ENCODE data around the gene DNAH11. TPM values are rescaled to one million over a fixed set of nuclear protein-coding genes. Genes with fewer than 3 reads are reported as not detected.
"Not testable (repeated sequence)": the region's sequence is repeated elsewhere in the genome, so short reads cannot be mapped to it uniquely, and the experiment has no call there.

The DNAH11 gene
- total RNA-seq, 1 donor from 2014 or later, result 0.13 TPM

DNA sequence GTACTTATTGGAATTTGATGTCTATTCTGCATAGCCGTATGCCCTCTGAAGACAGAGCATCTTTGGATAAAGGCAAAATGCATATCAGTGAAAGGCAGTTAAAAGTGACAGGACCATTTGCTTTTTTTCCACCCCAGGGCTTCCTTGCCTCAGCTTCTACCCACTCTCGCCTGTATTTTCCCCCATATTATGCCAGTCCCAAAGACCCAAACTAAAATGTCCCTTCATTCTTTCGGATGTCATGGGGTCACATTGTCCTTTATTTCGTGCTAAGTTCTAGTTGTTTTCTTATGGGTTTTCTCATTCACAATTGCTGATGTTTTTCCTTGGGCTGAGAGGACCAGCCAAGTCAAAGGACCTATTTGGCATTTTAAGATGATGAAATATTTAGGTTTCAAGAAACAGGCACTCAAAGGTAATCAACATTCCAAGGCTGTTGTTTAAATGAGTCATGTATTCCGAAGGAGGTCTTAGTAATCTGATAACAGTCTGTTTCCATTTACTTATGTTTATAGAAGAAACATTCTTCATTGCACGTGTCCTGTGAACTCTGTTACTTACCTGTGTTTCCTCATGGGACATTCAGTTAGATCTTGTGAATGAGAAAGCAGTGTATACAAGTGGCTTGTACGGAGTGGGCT is 74.1 kb downstream of the DNAH11 start:
- peak in 1 of 2 donors; percentile 78 for DNase-seq (ENCODE audit: low read depth in 2 of 2)

DNA sequence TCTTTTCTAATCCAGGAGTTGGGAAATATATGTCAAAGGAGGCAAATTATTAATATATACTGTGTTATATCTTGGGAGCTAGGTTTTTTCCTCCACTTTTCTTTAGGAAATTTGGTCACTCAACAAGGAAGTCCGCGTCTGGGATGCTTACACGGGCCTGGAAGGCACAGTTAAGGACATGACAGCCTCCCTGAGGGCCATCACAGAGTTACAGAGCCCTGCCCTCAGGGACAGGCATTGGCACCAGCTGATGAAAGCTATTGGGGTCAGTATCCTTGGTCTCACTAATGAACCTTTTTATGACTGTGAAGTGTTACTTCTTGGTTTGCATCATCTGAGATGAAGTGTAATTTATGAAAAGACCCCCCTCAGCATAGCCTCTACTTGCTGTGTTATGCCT is 74.7 kb downstream of the DNAH11 start:
- no peak for DNase-seq (ENCODE audit: low read depth in 2 of 2)

DNA sequence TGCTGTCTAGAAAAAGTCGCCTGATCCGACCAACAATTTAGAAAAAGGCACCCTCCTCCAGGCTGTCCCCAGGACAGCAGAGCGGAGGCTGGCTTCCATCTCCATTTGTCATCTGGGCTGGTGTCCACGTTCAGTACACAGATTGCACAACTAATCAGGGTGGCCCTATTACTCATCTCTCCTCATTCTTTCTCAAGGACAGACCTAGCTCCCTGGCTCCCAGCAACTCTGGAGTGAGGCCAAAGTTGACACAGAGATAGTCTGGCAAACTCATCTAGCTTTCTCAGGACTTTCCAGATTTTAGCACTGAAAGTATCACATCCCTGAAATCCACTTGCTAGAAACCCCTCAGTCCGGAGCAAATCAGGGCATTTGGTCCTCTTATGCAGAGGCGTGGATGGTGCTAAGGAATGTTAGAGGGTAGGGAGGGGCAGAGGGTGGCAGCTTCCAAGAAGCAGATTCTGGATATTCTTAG is 75.1 kb downstream of the DNAH11 start:
- peak in 1 of 2 donors; percentile 45 for DNase-seq (ENCODE audit: low read depth in 2 of 2)

DNA sequence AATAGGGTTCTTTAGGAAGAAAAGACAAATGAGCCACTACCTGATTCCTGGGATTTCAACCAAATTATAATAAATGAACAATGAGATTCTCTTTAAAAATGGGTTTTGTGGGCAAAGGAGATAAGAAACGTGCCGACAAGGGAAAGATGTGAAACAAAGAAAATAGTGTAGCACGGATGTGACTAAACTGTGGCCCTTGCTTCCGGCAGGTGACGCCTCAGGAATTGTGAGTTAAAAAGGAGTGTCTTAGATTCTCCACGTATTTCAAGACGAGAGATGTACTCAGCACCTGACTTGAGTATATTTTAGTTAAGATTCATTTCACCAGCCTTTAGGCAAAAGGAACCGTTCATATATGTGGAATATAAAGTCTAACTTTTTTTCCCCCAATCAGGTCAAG is 75.9 kb downstream of the DNAH11 start:
- no peak for DNase-seq (ENCODE audit: low read depth in 2 of 2)

DNA sequence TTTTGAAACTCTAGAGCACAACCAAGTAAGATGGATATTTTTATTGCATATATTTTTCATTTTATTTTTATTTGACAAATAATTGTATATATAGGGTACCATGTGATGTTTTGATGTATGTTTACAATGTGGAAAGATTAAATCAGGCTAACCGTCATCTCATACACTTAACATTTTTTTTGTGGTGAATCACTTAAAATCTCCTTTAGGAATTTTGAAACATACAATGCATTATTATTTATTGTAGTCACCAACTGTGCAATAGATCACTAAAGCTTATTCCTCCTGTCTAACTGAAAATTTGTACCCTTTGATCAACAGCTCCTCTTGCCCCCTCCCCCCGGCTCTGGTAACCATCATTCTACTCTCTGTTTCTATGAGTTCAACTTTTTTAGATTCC is 77.2 kb downstream of the DNAH11 start:
- no peak for DNase-seq (ENCODE audit: low read depth in 2 of 2)

DNA sequence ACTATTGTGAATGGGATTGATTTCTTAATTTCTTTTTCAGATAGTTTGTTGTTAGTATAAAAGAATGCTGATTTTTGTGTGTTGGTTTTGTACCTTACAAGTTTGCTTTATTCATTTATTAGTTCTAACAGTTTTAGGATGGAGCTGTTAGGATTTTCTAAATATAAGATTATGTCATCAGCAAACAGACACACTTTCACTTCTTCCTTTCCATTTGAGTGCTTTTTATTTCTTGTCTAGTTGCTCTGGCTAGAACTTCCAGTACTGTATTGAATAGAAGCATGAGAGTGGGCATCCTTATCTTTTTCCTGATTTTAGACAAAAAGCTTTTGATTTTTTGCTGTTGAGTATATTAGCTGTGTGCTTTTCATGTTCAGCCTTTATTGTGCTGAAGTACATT is 81.5 kb downstream of the DNAH11 start:
- no peak for DNase-seq (ENCODE audit: low read depth in 2 of 2)

DNA sequence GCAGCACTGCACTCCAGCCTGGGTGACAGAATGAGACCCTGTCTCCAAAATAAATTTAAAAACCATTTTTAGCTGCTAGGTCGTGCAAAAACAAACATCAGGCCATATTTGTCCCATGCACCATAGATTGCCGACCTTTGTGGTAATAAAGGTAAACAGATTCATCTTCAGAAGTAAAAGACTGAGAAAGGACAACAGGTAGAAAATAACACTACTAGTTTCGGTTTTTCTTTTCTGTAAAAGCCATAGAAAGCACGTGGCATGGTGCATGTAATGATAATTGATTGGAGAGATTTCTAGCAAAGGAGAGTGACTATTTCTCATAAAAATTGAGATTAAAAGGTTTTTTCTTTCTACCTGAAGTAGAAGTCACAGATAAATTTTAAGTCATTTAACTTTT is 93.9 kb downstream of the DNAH11 start:
- DNase-seq (ENCODE audit: low read depth in 2 of 2), result no peak

DNA sequence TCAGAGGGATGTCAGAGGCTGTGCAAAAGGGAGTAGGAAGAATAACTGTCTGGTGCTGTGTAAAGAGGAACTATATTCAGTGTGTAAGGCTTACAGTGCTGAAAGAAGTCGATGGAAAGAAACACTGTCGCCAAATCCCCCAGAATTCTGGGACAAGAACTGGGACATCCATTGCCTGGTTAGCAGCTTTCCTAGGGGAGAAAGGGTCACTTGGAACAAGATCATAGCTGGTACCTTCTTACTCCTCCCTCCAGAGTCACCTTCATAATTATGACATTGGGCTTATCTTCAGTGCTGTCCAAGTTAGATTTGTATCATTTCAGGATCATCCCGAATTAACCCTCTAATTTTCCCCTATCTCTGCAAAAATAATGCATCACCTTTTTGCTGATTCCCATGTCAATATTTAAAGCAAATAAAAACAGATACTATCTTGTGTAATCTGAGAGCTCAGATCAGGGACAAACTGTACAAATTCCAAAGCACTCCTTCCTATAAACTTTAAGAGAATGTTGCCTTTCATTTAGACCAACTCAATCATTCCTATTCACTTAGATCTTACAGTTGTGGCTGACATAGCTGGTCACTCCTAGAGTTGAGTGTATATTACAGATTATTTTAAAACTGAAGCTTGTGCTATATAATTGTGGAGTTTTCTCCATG is 96.5 kb downstream of the DNAH11 start:
- DNase-seq (ENCODE audit: low read depth in 2 of 2), result no peak

DNA sequence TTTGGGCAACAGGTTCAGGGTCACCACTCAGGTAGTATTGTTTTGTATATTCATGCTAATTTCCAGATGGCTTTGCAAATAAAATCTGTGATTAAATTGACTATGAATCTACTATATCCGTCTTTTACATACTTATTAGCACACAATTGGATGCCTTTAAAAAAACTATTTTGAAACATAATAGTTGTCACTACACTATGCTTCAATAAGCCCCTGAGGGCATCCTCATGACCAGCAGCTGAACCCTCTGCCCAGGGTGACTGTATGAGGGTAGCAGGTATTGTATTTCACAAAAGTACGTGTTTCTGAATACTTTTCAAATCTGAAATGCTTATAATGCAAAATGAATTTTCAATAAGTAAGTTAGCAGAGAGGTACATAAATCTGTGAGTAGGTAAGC is 97.3 kb downstream of the DNAH11 start:
- no peak for DNase-seq (ENCODE audit: low read depth in 2 of 2)

DNA sequence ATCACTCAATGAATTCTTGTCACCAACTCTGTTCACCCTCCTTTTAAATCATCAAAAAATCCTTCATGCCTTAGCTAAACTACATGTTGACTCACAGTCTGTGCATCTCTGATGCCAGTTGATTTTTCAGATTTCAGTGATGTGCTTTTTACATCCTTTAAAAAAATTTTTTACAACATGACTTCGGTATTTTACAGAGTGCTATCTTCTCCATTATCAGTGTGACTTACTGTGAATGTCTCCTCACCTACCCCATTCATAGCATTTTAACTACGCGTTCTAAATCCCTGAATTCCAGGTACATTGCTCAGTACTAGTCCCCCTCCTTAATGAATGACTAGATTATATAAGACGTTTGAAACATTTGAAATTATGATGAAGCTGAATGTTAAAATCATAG is 98.7 kb downstream of the DNAH11 start:
- no peak for DNase-seq (ENCODE audit: low read depth in 2 of 2)

DNA sequence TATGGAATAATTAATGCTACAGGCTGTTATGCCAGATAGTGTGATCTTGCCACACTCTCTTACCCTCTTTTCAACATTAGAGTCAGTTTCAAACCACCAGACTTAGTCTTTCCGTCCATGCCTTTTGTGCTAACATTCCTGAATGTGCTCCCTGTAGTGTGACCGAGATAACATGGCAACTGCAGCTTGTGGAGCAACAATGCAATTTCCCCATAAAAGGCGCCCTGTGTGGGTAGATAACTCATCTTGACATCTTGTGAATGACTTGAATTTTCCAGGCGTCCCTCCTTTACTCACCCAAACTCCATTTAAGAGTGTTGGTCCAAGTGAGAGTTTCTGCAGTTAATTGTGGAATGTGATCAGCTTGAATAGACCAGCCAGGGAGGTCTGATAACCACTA is 99.6 kb downstream of the DNAH11 start:
- no peak for DNase-seq (ENCODE audit: low read depth in 2 of 2)

DNA sequence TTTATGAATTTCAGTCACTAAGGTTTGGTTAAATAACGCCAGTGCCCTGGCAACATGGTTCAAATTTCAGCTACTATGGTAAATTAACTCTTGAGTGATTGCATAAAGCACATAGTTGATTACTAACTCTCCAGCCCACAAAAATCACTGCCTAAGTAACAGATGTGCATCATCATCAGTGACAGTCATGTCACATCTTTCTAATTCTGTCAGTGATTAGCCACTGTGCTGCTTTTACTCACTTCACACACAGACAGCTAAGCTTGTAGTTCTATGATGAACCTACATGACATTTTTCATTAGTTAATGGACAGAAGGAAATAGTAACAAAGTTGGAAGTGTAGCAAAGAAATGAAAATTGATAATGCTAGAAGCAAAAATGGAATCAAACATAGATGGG is 108.9 kb downstream of the DNAH11 start:
- DNase-seq (ENCODE audit: low read depth in 2 of 2), result no peak

DNA sequence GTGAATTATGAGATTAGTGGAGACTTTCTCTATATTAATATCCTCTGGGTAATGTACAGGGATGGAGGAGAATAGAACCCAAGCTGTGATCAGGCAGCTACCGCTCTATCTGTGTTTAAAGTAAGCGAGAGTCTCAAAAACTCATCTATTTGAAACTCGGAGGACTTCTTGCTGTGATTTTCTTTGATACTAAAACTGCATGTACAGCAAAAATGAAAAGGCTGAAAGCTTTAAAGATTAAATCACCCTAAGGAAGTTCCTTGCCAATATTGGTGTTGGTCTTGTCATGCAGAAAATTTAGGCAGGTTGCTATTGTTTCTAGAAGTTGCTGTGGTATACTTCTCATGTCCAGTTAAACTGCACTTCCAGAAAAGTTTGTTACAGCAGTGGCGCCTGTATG is 110.8 kb downstream of the DNAH11 start:
- DNase-seq (ENCODE audit: low read depth in 2 of 2), result no peak

DNA sequence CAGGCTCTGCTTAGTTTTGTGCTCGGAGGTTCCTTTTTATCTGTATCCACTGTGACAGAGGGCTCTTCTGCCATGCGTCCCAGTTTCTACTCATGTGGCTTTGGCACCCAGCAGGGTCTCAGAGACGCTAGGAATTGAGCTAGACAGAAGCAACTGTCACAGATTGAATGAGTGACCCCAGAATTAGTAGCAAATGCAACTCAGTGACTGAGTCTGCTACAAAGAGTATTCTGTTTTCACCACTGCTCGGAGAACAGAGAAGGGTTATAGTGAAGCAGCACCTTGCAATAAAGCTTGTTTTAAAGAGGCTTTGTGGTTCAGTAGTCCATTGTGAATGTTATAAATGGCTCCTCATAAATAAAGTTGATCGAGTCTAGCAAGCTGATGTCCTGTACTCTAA is 113.2 kb downstream of the DNAH11 start:
- DNase-seq (ENCODE audit: low read depth in 2 of 2), result no peak

DNA sequence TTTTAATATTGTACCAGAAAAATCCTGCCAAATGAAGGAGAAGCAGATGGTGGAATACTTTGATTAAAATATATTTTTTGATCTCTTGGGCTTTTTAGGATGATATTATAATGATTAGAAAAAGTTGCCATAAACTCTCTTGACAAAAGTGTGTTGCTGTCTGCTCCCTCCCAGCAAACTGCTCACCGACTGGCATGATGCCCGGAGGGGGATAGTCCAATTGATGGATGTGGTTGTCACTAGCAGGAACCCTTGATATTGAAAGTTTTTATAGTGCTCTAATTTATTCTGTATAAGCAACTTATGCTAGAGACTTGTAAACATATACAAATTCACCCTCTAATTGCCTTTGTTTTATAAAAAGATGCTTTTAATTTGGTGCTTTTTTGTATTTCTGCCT is 114.0 kb downstream of the DNAH11 start:
- no peak for DNase-seq (ENCODE audit: low read depth in 2 of 2)

DNA sequence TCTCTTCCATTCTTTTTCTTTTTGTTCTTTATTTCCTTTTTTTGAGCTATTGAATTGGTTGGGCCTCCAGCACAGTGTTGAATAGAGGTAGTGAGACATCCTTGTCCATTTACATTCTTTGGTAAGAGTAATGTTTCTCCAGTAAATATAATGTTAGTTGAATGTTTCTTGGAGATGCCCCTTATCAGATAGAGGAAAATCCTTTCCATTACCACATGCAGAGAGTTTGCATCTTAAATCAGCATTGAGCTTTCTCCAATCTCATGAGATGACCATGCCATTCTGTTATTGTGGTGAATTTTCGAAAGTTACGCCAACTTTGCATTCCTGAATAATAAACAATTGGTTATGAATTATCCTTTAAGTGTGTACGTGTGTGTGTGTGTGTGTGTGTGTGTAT is 127.7 kb downstream of the DNAH11 start:
- DNase-seq (ENCODE audit: low read depth in 2 of 2), result no peak

DNA sequence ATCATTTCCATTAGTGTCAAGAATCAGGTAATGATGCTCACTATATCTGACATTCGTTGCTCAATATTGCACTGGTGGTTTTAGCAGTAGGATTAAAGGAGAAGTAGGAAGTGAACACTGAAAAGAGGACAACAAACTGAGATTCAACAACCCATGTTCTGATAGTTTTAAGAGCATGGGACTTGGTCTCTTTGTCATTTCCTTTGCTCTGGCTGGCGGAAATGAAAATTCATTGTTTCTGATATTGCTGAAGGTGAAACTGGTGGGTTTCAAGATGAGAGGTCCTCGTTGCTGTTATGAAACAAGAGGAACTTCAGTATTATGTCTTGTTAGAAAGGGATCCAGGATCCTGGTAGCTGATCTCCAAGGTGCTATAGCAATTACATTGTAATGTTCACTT is 129.0 kb downstream of the DNAH11 start:
- no peak for DNase-seq (ENCODE audit: low read depth in 2 of 2)

DNA sequence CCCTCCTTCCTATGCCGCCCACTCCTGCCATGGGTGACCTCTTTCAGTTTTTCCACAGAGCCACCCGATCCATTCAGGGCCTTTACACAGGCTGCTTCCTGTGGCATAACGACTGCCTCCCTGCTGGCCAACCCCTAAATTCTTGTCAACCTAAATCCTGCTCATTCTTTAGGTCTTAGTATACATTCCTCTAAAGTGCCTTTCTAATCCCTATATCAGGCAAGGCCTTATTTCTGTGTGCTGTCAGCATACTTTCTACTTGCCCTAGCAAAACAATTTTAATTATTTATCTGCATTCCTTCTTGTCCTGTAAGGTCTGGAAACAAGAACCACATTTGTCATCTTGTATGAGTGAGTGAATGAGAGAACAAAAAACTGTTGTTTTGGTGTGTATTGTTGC is 132.4 kb downstream of the DNAH11 start:
- DNase-seq (ENCODE audit: low read depth in 2 of 2), result no peak

DNA sequence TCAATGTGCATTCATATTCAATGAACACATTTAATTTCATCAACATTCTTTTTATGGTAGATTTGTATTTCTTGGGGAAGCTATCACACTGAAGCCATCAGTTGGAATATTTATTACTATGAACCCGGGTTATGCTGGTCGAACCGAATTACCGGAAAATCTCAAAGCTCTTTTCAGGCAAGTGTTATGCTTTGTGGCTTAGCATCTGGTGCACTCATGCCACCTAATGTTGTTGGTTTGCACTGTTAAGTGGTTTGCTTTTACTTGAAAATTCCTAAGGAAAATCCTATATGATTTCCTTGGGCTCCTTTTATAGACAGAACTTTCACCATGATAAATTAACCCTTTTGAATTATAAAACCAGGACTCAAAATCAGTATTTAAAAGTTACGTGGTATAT is 147.9 kb downstream of the DNAH11 start:
- DNase-seq (ENCODE audit: low read depth in 2 of 2), result no peak

DNA sequence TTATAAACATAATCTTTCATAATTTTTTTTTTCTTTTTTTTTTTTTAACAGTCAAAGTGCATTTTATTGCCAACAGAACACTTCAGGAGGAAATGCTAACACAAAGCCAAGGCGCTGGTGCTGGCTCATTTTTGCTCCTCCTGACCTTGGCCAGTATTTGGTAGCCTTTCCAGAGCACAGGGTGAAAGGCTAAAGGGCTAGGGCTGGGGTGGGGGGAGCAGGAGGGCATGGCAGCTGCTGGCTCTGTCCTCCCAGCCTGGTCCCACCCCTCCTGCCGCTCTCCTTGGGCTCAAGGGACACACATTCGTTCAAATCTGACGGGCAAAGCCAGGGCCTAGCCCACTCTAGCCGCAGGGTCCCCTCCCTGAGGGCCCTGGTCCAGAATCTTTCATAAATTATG is 148.3 kb downstream of the DNAH11 start:
- DNase-seq (ENCODE audit: low read depth in 2 of 2), result not testable (repeated sequence)

DNA sequence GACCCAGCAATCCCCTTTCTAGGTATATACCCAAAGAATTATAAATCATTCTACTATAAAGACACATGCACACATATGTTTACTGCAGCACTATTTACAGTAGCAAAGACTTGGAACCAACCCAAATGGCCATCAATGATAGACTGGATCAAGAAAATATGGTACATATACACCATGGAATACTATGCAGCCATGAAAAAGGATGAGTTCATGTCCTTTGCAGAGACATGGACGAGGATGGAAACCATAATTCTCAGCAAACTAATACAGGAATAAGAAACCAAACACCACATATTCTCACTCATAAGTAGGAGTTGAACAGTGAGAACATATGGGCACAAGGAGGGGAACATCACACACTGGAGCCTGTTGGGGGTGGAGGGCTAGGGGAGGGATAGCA is 157.7 kb downstream of the DNAH11 start:
- not testable (repeated sequence) for DNase-seq (ENCODE audit: low read depth in 2 of 2)

DNA sequence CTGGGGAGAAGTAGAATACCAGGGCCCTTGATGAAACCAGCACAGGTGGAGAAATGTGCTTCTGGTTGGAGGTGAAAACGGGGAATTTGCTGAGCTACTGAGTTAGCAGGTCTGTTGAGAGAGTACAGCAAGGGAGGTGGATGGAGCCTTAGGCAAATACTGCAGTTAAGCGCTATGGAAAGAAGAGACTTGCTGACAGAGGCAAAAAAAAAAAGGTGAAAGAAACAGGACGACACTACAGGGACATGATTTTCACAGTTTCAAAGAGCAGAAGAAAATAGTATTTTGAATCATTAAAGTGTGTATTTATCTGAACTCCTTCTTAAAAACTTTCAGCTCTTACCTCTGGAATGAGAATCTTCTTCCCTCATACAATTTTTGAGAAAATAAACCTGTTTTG is 159.5 kb downstream of the DNAH11 start:
- DNase-seq (ENCODE audit: low read depth in 2 of 2), result no peak

DNA sequence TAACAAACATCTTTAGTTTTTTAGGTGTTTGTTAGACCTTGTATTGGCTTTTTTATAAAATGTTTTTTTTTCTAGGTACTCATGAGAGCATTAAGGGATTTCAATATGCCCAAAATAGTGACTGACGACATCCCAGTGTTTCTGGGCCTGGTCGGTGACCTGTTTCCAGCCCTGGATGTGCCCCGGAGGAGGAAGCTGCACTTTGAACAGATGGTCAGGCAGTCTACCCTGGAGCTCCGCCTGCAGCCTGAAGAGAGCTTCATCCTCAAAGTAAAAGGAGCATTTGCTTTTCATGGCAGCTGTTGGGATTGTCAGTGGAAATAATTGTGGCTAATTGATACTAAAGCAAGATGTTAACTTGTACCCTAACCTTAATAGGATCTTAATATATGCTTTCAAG is 161.5 kb downstream of the DNAH11 start:
- DNase-seq (ENCODE audit: low read depth in 2 of 2), result no peak

DNA sequence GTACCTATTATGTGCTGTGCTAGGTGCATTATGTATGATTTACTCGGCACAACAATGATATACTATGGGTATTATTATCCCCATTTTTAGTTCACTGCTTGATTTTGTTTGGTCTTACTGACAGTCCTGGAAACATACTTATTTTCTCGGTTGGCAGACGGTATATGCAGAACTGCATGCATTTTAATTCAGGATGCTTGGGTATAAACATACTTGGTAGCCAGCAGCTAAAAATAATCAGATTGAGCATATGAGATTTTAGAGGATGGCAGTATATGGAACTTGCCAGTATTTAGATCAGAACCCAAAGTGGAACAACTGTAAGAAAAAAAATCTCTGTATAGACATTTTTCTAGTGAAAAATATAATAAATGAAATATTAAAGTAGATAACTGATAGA is 163.3 kb downstream of the DNAH11 start:
- no peak for DNase-seq (ENCODE audit: low read depth in 2 of 2)

Measured in dermis microvascular lymphatic vessel endothelial cell (primary cell).